ENCODE measurements around the gene HYI.
"Not testable (repeated sequence)": the region's sequence is repeated elsewhere in the genome, so short reads cannot be mapped to it uniquely, and the experiment has no call there.

The HYI gene

DNA sequence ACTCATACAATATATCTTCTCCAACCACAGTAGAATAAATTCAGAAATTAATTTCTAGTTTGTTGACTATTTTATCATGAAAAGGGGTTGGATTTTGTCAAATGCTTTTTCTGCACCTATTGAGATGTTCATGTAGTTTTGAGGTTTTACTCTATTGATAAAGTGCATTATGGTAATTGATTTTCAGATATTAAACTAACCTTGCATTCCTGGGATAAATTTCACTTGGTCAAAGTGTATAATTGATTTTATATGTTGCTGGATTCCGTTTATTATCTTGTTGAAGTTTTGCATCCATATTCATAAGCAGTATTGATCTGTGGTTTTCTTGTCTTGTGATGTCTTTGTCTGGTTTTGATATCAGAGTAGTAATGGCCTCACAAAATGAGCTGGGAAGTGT lies 34.4 kb upstream of the HYI start:
- H3K4me1 ChIP-seq (ENCODE audit: insufficient read depth, insufficient read length) = no peaks in the 10 kb centered on the region

DNA sequence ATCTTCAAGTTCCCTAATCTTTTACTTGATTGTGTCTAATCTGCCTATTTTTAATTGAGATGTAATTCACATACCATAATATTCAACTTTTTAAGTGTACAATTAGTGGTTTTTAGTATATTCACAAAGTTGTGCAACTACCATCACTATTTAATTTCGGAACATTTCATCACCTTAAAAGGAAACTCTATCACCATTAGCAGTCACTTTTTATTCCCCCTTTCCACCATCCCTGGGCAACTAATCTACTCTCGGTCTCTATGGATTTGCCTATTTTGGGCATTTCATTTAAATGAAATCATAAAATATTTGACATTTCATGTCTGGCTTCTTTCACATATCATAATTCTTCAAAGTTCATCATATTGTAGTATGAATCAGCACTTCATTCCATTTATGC lies 30.6 kb upstream of the HYI start:
- Histone ChIP-seq H3K36me3 (ENCODE audit: insufficient read depth, insufficient read length, low read length) (no peaks in the 10 kb centered on the region), H3K4me1 (ENCODE audit: insufficient read depth, insufficient read length) (no peaks in the 10 kb centered on the region), H3K4me3 (ENCODE audit: insufficient read length, low read depth) (no peak overlapping the region), H3K9me3 (ENCODE audit: insufficient read depth, low read length) (peaks cover 15% of the 10 kb centered on the region), H3K27me3 (ENCODE audit: insufficient read depth, insufficient read length) (no peaks in the 10 kb centered on the region), H3K9ac (ENCODE audit: insufficient read length, low read depth) (no peak overlapping the region)
- TF ChIP-seq SUZ12 (IDR thresholded peaks at IDR 0.05; ENCODE audit: extremely low read depth, insufficient read depth, insufficient read length) (no peak), YY1 (IDR thresholded peaks at IDR 0.05; ENCODE audit: insufficient read depth, insufficient read length) (no peak), ZNF274 (IDR thresholded peaks at IDR 0.05; ENCODE audit: low read depth, low read length) (no peak)
- no peak for DNase-seq (ENCODE audit: low read depth, low spot score)

More for the DNA sequence above, 34.4 kb upstream of the HYI start:
- H3K9ac ChIP-seq (ENCODE audit: insufficient read length, low read depth) = no peak overlapping the region
- DNase-seq (ENCODE audit: low read depth, low spot score) = no peak
- no peak overlapping the region for H3K4me3 ChIP-seq (ENCODE audit: insufficient read length, low read depth)
- no peaks in the 10 kb centered on the region for H3K27me3 ChIP-seq (ENCODE audit: insufficient read depth, insufficient read length)
- no peak for TF ChIP-seq ZNF274 (IDR thresholded peaks at IDR 0.05; ENCODE audit: low read depth, low read length)
- no peak for TF ChIP-seq YY1 (IDR thresholded peaks at IDR 0.05; ENCODE audit: insufficient read depth, insufficient read length)
- no peak for TF ChIP-seq SUZ12 (IDR thresholded peaks at IDR 0.05; ENCODE audit: extremely low read depth, insufficient read depth, insufficient read length)
- no peaks in the 10 kb centered on the region for H3K36me3 ChIP-seq (ENCODE audit: insufficient read depth, insufficient read length, low read length)
- peaks cover 31% of the 10 kb centered on the region for H3K9me3 ChIP-seq (ENCODE audit: insufficient read depth, low read length)

DNA sequence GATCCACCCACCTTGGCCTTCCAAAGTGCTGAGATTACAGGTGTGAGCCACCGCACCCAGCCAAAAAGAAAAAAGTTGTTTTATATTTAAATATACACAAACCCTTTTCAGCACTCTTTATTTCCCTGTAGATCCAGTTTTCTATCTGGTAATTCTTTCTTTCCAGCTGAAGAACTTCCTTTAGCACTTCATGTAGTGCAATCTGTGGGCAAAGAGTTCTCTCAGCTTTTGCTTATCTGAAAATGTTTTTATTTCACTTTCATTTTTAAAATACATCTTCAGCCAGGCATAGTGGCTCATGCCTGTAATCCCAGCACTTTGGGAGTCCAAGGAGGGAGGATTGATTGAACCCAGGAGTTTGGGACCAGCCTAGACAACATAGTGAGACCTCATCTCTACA lies 28.5 kb upstream of the HYI start:
- Histone ChIP-seq H3K36me3 (ENCODE audit: insufficient read depth, insufficient read length, low read length) (no peaks in the 10 kb centered on the region), H3K4me3 (ENCODE audit: insufficient read length, low read depth) (no peak overlapping the region), H3K9me3 (ENCODE audit: insufficient read depth, low read length) (no peaks in the 10 kb centered on the region; the same call in 1 of the 2 replicates), H3K27me3 (ENCODE audit: insufficient read depth, insufficient read length) (no peaks in the 10 kb centered on the region), H3K9ac (ENCODE audit: insufficient read length, low read depth) (no peak overlapping the region), H3K4me1 (ENCODE audit: insufficient read depth, insufficient read length) (no peaks in the 10 kb centered on the region)
- TF ChIP-seq SUZ12 (IDR thresholded peaks at IDR 0.05; ENCODE audit: extremely low read depth, insufficient read depth, insufficient read length) = no peak
- TF ChIP-seq YY1 (IDR thresholded peaks at IDR 0.05; ENCODE audit: insufficient read depth, insufficient read length) = no peak
- TF ChIP-seq ZNF274 (IDR thresholded peaks at IDR 0.05; ENCODE audit: low read depth, low read length) = no peak
- no peak for DNase-seq (ENCODE audit: low read depth, low spot score)

DNA sequence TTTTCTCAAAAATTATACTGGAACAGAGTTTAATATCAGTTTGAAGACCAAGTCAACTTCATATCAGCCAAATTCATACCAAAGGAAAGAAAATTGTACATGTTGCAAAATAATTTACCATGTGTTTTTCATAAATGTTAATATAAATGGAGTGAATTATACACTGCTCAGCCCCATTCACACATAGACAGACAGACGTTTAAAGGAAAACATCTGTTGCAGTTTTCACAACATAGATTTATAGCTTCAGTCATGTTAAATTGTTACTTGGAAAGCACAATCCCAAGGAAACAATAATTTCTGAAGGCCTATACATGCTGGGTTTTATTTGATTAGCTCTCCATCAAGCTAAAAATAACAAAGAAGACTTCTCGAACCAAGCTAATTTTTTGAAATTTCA lies 27.8 kb upstream of the HYI start:
- no peak for DNase-seq (ENCODE audit: low read depth, low spot score)
- no peak overlapping the region for H3K9ac ChIP-seq (ENCODE audit: insufficient read length, low read depth)
- H3K9me3 ChIP-seq (ENCODE audit: insufficient read depth, low read length) = no peaks in the 10 kb centered on the region; the same call in 1 of the 2 replicates
- no peaks in the 10 kb centered on the region for H3K27me3 ChIP-seq (ENCODE audit: insufficient read depth, insufficient read length)
- TF ChIP-seq SUZ12 (IDR thresholded peaks at IDR 0.05; ENCODE audit: extremely low read depth, insufficient read depth, insufficient read length) (no peak), YY1 (IDR thresholded peaks at IDR 0.05; ENCODE audit: insufficient read depth, insufficient read length) (no peak), ZNF274 (IDR thresholded peaks at IDR 0.05; ENCODE audit: low read depth, low read length) (no peak)
- no peak overlapping the region for H3K4me3 ChIP-seq (ENCODE audit: insufficient read length, low read depth)
- H3K36me3 ChIP-seq (ENCODE audit: insufficient read depth, insufficient read length, low read length) = no peaks in the 10 kb centered on the region
- no peaks in the 10 kb centered on the region for H3K4me1 ChIP-seq (ENCODE audit: insufficient read depth, insufficient read length)

DNA sequence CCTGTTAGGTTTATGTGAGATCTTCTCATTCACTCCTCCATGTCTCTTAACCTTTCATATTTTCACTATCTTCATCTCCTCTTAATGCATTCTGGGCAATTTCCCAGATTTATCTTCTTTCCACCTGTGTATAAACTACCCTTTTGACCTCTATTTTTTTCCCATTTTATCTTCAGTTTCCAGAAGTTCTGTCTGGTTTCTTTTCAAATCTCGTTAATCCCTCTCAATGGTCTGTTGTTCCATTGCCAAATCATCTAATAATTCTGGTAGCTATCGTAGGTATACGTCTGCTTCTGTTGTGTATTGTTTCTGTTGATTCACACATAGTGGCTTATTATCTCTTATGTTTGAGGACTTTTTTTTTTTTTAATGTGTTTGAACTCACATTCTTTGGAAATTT lies 25.7 kb upstream of the HYI start:
- no peak for DNase-seq (ENCODE audit: low read depth, low spot score)
- no peak for TF ChIP-seq YY1 (IDR thresholded peaks at IDR 0.05; ENCODE audit: insufficient read depth, insufficient read length)
- no peak overlapping the region for H3K4me3 ChIP-seq (ENCODE audit: insufficient read length, low read depth)
- H3K4me1 ChIP-seq (ENCODE audit: insufficient read depth, insufficient read length) = no peaks in the 10 kb centered on the region
- no peak overlapping the region for H3K9ac ChIP-seq (ENCODE audit: insufficient read length, low read depth)
- no peaks in the 10 kb centered on the region for H3K27me3 ChIP-seq (ENCODE audit: insufficient read depth, insufficient read length)
- no peaks in the 10 kb centered on the region for H3K36me3 ChIP-seq (ENCODE audit: insufficient read depth, insufficient read length, low read length)
- H3K9me3 ChIP-seq (ENCODE audit: insufficient read depth, low read length) = no peaks in the 10 kb centered on the region; the same call in 1 of the 2 replicates

DNA sequence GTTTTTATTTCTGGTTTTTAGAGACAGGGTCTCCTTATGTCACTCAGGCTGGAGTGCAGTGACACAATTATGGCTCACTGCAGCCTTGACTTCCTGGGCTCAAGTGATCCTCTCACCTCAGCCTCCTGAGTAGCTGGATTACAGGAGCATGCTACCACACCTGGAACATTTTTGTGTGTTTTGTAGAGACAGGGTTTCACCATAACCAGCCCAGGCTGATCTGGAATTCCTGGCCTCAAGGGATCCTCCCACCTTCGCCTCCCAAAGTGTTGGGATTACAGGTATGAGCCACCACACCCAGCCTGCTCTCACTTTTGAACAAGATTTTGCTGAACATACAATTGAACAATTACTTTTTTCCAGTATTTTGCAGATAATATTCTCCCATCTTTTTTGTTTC lies 24.0 kb upstream of the HYI start:
- TF ChIP-seq ZNF274 (IDR thresholded peaks at IDR 0.05; ENCODE audit: low read depth, low read length) (no peak), YY1 (IDR thresholded peaks at IDR 0.05; ENCODE audit: insufficient read depth, insufficient read length) (no peak), SUZ12 (IDR thresholded peaks at IDR 0.05; ENCODE audit: extremely low read depth, insufficient read depth, insufficient read length) (no peak)
- DNase-seq (ENCODE audit: low read depth, low spot score) = no peak
- H3K36me3 ChIP-seq (ENCODE audit: insufficient read depth, insufficient read length, low read length) = no peaks in the 10 kb centered on the region
- H3K4me3 ChIP-seq (ENCODE audit: insufficient read length, low read depth) = no peak overlapping the region
- H3K4me1 ChIP-seq (ENCODE audit: insufficient read depth, insufficient read length) = no peaks in the 10 kb centered on the region
- H3K9ac ChIP-seq (ENCODE audit: insufficient read length, low read depth) = no peak overlapping the region
- no peaks in the 10 kb centered on the region; the same call in 1 of the 2 replicates for H3K9me3 ChIP-seq (ENCODE audit: insufficient read depth, low read length)
- no peaks in the 10 kb centered on the region for H3K27me3 ChIP-seq (ENCODE audit: insufficient read depth, insufficient read length)

DNA sequence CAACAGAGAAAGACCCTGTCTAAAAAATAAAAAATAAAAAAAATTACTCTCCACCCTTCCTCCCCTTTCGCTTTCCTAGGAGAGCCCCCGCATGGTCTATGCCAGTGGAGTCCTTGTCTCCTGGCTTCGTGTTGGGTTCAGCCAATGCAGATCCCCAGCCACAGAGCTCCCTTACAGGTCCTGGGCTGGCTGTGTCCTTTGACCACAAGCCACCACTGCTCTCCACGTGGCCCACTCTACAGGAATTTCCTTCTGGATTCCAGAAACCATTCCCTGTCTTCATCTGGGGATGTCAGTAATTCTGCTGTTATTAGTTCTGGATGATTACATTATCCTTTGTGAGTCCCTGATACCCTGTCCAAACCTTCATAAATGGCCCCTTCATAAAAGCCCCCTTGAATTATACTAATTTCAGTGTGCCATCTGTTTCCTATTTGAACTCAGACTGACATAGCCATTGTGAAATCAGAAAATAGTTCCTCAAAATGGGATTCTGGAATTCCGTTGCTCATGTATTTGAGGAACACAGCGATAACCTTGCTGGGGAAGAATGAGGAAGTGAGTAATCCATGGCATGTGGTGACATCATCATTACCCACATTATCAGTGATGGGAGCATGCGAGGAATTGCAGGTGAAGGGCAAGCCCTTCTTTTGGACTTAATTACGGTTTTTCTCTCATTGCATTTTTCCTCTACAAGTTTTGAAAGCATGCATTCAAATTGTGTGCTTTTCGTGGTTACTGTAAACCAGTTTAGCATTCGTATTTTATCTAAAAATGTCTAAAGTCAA lies 22.1 kb upstream of the HYI start:
- H3K4me1 ChIP-seq (ENCODE audit: insufficient read depth, insufficient read length); H3K9me3 ChIP-seq (ENCODE audit: insufficient read depth, low read length); H3K4me3 ChIP-seq (ENCODE audit: insufficient read length, low read depth); H3K9ac ChIP-seq (ENCODE audit: insufficient read length, low read depth); DNase-seq (ENCODE audit: low read depth, low spot score); H3K27me3 ChIP-seq (ENCODE audit: insufficient read depth, insufficient read length); H3K36me3 ChIP-seq (ENCODE audit: insufficient read depth, insufficient read length, low read length): not testable (repeated sequence)
